ENCODE data around the gene NTRK2.

NTRK2 gene

DNA sequence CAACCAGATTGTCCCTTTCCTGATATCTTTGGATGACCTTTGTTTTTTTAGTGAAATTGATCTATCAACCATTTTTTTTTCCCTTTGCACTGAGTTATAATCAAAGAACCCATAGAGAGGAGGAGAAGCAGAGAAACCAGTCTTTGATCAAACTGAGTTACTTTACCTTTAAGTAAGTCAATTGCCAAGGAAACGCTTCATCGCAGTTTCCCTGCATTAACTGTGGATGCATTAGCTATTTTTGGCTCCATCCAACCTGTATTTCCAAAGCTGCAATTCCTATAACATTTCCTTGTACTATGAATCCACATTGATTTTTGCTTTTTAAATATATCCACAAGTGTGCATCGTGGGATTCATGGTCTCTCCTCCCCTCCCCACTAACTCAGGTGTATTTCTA is 268.1 kb downstream of the NTRK2 start:
- H2AFZ ChIP-seq (ENCODE audit: low read depth, low read length) = no peak overlapping the region
- H3K4me3 ChIP-seq (ENCODE audit: low read depth in 1 of 2, low read length in 2 of 2) = no peak overlapping the region
- H3K9ac ChIP-seq (ENCODE audit: low read depth, low read length) = no peak overlapping the region
- H3K9me3 ChIP-seq (ENCODE audit: insufficient read depth, low read length, severe bottlenecking) = no peaks in the 10 kb centered on the region
- H3K36me3 ChIP-seq (ENCODE audit: insufficient read depth, low read length) = no peaks in the 10 kb centered on the region
- TF ChIP-seq, protein P1, sequence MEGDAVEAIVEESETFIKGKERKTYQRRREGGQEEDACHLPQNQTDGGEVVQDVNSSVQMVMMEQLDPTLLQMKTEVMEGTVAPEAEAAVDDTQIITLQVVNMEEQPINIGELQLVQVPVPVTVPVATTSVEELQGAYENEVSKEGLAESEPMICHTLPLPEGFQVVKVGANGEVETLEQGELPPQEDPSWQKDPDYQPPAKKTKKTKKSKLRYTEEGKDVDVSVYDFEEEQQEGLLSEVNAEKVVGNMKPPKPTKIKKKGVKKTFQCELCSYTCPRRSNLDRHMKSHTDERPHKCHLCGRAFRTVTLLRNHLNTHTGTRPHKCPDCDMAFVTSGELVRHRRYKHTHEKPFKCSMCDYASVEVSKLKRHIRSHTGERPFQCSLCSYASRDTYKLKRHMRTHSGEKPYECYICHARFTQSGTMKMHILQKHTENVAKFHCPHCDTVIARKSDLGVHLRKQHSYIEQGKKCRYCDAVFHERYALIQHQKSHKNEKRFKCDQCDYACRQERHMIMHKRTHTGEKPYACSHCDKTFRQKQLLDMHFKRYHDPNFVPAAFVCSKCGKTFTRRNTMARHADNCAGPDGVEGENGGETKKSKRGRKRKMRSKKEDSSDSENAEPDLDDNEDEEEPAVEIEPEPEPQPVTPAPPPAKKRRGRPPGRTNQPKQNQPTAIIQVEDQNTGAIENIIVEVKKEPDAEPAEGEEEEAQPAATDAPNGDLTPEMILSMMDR (IDR thresholded peaks at IDR 0.05; ENCODE audit: borderline replicate concordance, extremely low read depth, low read length, poor library complexity, severe bottlenecking) = no peak
- TF ChIP-seq EZH2 (IDR thresholded peaks at IDR 0.05; ENCODE audit: borderline replicate concordance, low read depth, low read length, severe bottlenecking) = no peak
- DNase-seq = no peak
- no peak for ATAC-seq (ENCODE audit: insufficient read depth, low read depth)
- H4K20me1 ChIP-seq (ENCODE audit: insufficient read depth, low read length) = no peaks in the 10 kb centered on the region
- H3K4me1 ChIP-seq (ENCODE audit: insufficient read depth, low read length) = no peaks in the 10 kb centered on the region
- no peak overlapping the region for H3K4me2 ChIP-seq (ENCODE audit: insufficient read depth, low read length)
- no peak overlapping the region for H3K27ac ChIP-seq (ENCODE audit: low read length)
- no peaks in the 10 kb centered on the region for H3K27me3 ChIP-seq (ENCODE audit: insufficient read depth, low read length, poor library complexity)
- H3K79me2 ChIP-seq (ENCODE audit: insufficient read depth, low read length) = no peaks in the 10 kb centered on the region

DNA sequence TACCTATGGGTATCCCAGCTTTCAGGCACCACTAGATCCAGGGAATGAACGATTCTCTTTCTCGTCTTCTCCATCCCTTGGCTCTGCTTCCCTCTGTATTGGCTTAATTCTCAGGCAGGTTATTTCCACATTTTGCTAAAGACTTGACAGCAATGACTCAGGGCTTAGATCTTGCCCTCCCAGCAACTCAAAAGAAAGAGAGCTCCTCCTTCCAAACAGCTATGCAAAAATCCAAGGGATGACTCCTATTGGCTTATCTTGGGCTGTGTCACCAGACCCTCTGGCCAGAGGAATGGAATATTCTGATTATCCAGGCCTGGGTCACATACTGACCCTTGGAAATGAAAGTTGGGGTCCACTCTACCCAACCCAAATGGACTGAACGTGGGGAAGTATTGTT is 270.2 kb downstream of the NTRK2 start:
- H3K36me3 ChIP-seq (ENCODE audit: insufficient read depth, low read length) = no peaks in the 10 kb centered on the region
- no peak overlapping the region for H3K4me2 ChIP-seq (ENCODE audit: insufficient read depth, low read length)
- H3K9ac ChIP-seq (ENCODE audit: low read depth, low read length) = no peak overlapping the region
- H3K4me3 ChIP-seq (ENCODE audit: low read depth in 1 of 2, low read length in 2 of 2) = no peak overlapping the region
- no peaks in the 10 kb centered on the region for H4K20me1 ChIP-seq (ENCODE audit: insufficient read depth, low read length)
- no peak overlapping the region for H2AFZ ChIP-seq (ENCODE audit: low read depth, low read length)
- TF ChIP-seq, protein P1 (IDR thresholded peaks at IDR 0.05; ENCODE audit: borderline replicate concordance, extremely low read depth, low read length, poor library complexity, severe bottlenecking) = no peak
- no peak for TF ChIP-seq EZH2 (IDR thresholded peaks at IDR 0.05; ENCODE audit: borderline replicate concordance, low read depth, low read length, severe bottlenecking)
- no peaks in the 10 kb centered on the region for H3K9me3 ChIP-seq (ENCODE audit: insufficient read depth, low read length, severe bottlenecking)
- no peaks in the 10 kb centered on the region for H3K79me2 ChIP-seq (ENCODE audit: insufficient read depth, low read length)
- DNase-seq (no peak), ATAC-seq (ENCODE audit: insufficient read depth, low read depth) (no peak)
- no peak overlapping the region for H3K27ac ChIP-seq (ENCODE audit: low read length)
- H3K4me1 ChIP-seq (ENCODE audit: insufficient read depth, low read length) = no peaks in the 10 kb centered on the region
- no peaks in the 10 kb centered on the region for H3K27me3 ChIP-seq (ENCODE audit: insufficient read depth, low read length, poor library complexity)

DNA sequence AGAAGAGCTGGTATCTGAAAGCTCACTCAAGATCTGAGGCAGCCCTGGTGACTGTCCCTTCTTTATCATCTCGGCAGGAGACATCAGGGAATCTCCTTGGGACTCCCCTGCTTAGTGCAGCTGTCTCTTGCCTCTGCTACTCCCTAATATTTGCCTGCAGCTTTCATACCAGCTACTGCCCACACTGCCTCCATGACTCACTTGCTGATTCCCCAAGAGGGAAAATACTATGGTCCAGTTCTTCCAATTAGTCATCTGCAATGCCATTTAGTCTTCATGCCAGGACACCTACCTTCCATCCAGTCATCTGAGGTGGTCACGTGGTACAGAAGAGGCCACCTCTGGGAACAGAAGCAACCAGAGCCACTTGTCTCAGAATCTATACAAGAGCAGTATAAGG is 270.8 kb downstream of the NTRK2 start:
- ATAC-seq (ENCODE audit: insufficient read depth, low read depth) = no peak
- no peak overlapping the region for H3K9ac ChIP-seq (ENCODE audit: low read depth, low read length)
- H2AFZ ChIP-seq (ENCODE audit: low read depth, low read length) = no peak overlapping the region
- H3K4me3 ChIP-seq (ENCODE audit: low read depth in 1 of 2, low read length in 2 of 2) = no peak overlapping the region
- H3K79me2 ChIP-seq (ENCODE audit: insufficient read depth, low read length) = no peaks in the 10 kb centered on the region
- no peak for TF ChIP-seq EZH2 (IDR thresholded peaks at IDR 0.05; ENCODE audit: borderline replicate concordance, low read depth, low read length, severe bottlenecking)
- TF ChIP-seq, protein P1 (IDR thresholded peaks at IDR 0.05; ENCODE audit: borderline replicate concordance, extremely low read depth, low read length, poor library complexity, severe bottlenecking) = no peak
- no peaks in the 10 kb centered on the region for H3K27me3 ChIP-seq (ENCODE audit: insufficient read depth, low read length, poor library complexity)
- no peaks in the 10 kb centered on the region for H4K20me1 ChIP-seq (ENCODE audit: insufficient read depth, low read length)
- no peaks in the 10 kb centered on the region for H3K36me3 ChIP-seq (ENCODE audit: insufficient read depth, low read length)
- no peaks in the 10 kb centered on the region for H3K4me1 ChIP-seq (ENCODE audit: insufficient read depth, low read length)
- no peak for DNase-seq
- no peak overlapping the region for H3K4me2 ChIP-seq (ENCODE audit: insufficient read depth, low read length)
- no peaks in the 10 kb centered on the region for H3K9me3 ChIP-seq (ENCODE audit: insufficient read depth, low read length, severe bottlenecking)
- H3K27ac ChIP-seq (ENCODE audit: low read length) = no peak overlapping the region

DNA sequence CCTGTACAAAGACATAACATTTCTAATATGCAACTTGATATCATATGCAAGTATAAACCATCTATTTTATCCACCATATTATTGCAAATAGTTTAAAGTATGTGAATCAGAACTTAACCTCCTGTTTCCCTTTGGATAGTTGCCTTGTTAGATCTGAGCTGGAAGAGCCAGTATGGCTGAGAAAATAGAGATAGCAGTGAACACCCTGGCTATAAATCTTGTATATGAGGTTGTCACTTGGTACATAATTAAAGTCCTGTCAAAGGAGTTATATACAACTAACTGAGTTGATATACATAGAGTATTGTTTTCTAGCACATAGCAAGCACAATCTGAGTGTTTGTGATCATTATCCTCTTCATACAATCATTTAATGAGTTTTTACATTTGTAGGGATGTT is 272.3 kb downstream of the NTRK2 start:
- no peak overlapping the region for H3K27ac ChIP-seq (ENCODE audit: low read length)
- no peaks in the 10 kb centered on the region for H3K27me3 ChIP-seq (ENCODE audit: insufficient read depth, low read length, poor library complexity)
- H3K9me3 ChIP-seq (ENCODE audit: insufficient read depth, low read length, severe bottlenecking) = no peaks in the 10 kb centered on the region
- no peaks in the 10 kb centered on the region for H3K36me3 ChIP-seq (ENCODE audit: insufficient read depth, low read length)
- H3K4me1 ChIP-seq (ENCODE audit: insufficient read depth, low read length) = no peaks in the 10 kb centered on the region
- DNase-seq = no peak
- no peak for TF ChIP-seq EZH2 (IDR thresholded peaks at IDR 0.05; ENCODE audit: borderline replicate concordance, low read depth, low read length, severe bottlenecking)
- TF ChIP-seq, protein P1 (IDR thresholded peaks at IDR 0.05; ENCODE audit: borderline replicate concordance, extremely low read depth, low read length, poor library complexity, severe bottlenecking) = no peak
- H4K20me1 ChIP-seq (ENCODE audit: insufficient read depth, low read length) = no peaks in the 10 kb centered on the region
- no peak overlapping the region for H2AFZ ChIP-seq (ENCODE audit: low read depth, low read length)
- no peaks in the 10 kb centered on the region for H3K79me2 ChIP-seq (ENCODE audit: insufficient read depth, low read length)
- H3K9ac ChIP-seq (ENCODE audit: low read depth, low read length) = no peak overlapping the region
- ATAC-seq (ENCODE audit: insufficient read depth, low read depth) = no peak
- H3K4me2 ChIP-seq (ENCODE audit: insufficient read depth, low read length) = no peak overlapping the region
- H3K4me3 ChIP-seq (ENCODE audit: low read depth in 1 of 2, low read length in 2 of 2) = no peak overlapping the region
